Mesodermal cell (in vitro differentiated cells): Measurements from ENCODE around the gene ATP6AP2. TPM values are rescaled to one million over a fixed set of nuclear protein-coding genes. Genes with fewer than 3 reads are reported as not detected.
A peak's percentile ranks its signal among the peaks of the same experiment; 100 is the strongest.

Experiments
- H3K27ac ChIP-seq: 2 replicates; pipeline ENCODE4 v1.7.0; 2013; ENCODE audit warnings: mild to moderate bottlenecking, low read depth, low read length, moderate library complexity; ENCODE audit not compliant: severe bottlenecking
- H3K36me3 ChIP-seq: 2 replicates; pipeline ENCODE4 v1.7.1; 2013; ENCODE audit warnings: mild to moderate bottlenecking, low read length, moderate library complexity; ENCODE audit not compliant: control insufficient read depth, insufficient read depth
- H3K4me1 ChIP-seq: one replicate; pipeline ENCODE4 v1.7.1; 2013; ENCODE audit warnings: mild to moderate bottlenecking, low read length; ENCODE audit not compliant: insufficient read depth, control insufficient read depth, poor library complexity, severe bottlenecking
- H3K4me3 ChIP-seq: 2 replicates; pipeline ENCODE4 v1.7.0; 2013; ENCODE audit warnings: low read length, control low read depth, mild to moderate bottlenecking; ENCODE audit not compliant: insufficient read depth, poor library complexity, severe bottlenecking; ENCODE audit errors: extremely low read depth
- H3K9me3 ChIP-seq: 2 replicates; pipeline ENCODE4 v1.7.1; 2013; ENCODE audit warnings: mild to moderate bottlenecking, low read length, moderate library complexity; ENCODE audit not compliant: control insufficient read depth
- WGBS, 2 experiments: methylation state at CpG; one replicate each; pipeline ENCODE4 v1.1.5; 2013; ENCODE audit warnings: missing lambda C conversion rate in 2 of 2; ENCODE audit not compliant: insufficient coverage in 2 of 2; 5-methylcytosine and 5-hydroxymethylcytosine counted together
- polyA plus RNA-seq, 2 experiments: library from polyadenylated mRNA; stranded (reverse); fragments of 50-300 nt; gene quantifications; one replicate each; pipeline ENCODE4 v1.2.3, GENCODE V29; 2013

Gene ATP6AP2
- polyA plus RNA-seq (2013, experiment 1 of 2): 101 TPM
- 109 TPM for polyA plus RNA-seq (2013, experiment 2 of 2)

DNA sequence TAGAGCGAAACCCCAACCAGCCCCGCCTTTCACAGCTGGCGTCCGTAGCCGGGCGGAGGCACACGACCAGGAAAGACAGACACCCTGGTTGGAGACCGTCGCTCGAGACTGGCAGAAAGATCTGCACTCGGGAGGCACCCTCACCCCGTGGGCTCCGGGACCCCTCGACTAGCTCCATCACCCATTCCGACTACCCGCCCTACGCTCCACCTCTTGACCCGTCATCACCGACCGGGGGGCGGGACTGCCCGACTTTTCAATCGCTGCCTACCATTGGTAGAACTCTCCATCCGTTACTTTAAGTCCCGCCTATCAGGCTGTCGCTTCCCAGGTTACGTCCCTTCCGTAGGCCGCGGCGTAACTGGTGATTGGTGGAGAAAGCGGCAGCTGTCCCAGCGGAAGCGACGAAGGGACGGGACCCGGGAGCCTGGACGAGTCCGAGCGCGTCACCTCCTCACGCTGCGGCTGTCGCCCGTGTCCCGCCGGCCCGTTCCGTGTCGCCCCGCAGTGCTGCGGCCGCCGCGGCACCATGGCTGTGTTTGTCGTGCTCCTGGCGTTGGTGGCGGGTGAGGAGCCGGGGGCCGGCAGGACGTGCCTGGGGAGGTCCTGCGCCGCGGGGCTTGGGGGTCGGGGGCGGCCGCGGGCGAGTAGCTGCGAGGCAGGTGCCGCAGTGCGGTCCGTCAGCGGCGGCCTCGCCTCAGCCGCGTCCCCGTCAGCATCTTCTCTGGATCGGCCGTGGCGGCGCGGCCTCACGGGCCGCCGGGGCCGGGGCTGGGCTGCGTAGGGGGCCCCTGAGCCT, at the start of gene ATP6AP2:
Gene ATP6AP2 (plus strand): TSS at position 434 of the 799 bp plus-strand sequence. CDS start 96 bp downstream, at position 530.
- Histone ChIP-seq H3K4me1 (no peaks in the 10 kb centered on the region), H3K4me3 (peak within 1 kb of the TSS; percentile 60), H3K9me3 (no peaks in the 10 kb centered on the region), H3K27ac (peak within 1 kb of the TSS; percentile 45), H3K36me3 (no peaks in the 10 kb centered on the region)
- WGBS, 2 experiments: 0% methylated on average over 17 to 24 of the region's 89 CpGs

- Histone ChIP-seq H3K4me3 (no peak overlapping the region), H3K4me1 (no peaks in the 10 kb centered on the region), H3K36me3 (no peaks in the 10 kb centered on the region), H3K9me3 (no peaks in the 10 kb centered on the region), H3K27ac (peak overlapping the region; percentile 49)
- 20 to 63% methylated on average over 1 to 4 of the region's 16 CpGs for WGBS, 2 experiments
These were observed 49.5 kb upstream of the ATP6AP2 start for GRCh38 chrX:40531056-40531826.

GRCh38 chrX:40537310-40537709, 43.5 kb upstream of the ATP6AP2 start:
- no peak overlapping the region for H3K4me3 ChIP-seq
- no peaks in the 10 kb centered on the region for H3K36me3 ChIP-seq
- H3K27ac ChIP-seq: no peak overlapping the region
- H3K4me1 ChIP-seq: no peaks in the 10 kb centered on the region
- WGBS, 2 experiments: 75% methylated on average over 4 of the region's 4 CpGs; no CpG with 5 or more reads in 1 of the 2 experiments
- no peaks in the 10 kb centered on the region for H3K9me3 ChIP-seq

GRCh38 chrX:40538406-40538805, 42.4 kb upstream of the ATP6AP2 start:
- no peak overlapping the region for H3K27ac ChIP-seq
- H3K36me3 ChIP-seq: no peaks in the 10 kb centered on the region

DNA sequence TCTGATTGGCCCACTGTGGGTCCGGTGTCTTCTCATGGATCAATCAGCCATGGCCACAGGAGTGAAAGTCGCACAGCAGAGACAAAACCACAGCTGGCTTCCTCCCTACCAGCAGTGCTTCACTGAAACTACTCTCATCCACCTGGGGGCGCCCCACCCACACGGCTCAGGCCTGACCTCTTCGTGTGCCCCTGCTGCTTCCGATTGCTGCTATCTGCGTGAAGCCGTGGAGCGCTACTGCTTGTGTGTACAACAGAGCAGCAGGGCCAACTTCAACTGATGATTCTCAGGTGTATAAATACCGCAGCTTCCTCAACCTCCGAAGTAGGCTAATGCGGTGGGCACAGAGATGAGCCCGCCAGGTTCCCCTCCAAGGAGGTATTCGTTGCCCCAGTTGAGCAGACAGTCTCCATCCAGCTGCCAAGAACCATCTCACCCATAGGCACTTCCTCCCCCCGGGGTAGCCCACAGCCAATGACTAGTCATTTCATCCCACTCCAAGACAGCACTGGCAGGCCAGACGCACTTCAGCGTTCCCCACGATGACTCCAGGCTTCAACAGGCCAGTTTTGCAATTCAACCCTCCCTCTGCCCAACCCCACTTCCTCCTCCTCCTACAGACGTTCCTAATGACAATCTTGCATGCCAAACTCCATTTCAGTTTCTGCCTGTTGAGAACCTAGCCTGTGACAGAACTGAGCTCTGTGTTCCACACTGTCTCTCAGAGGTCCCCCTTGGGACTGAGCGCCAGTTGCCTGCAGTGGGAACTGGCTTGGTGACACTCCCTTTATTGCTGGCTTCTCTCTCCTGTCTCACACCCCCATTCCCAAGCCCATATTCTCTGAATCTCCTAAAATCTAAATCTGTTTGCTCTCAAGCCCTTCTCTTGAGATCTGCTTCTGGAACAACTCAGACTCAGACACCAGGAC, 41.3 kb upstream of the ATP6AP2 start:
- no peak overlapping the region for H3K4me3 ChIP-seq
- 58 to 87% methylated on average over 6 to 7 of the region's 20 CpGs for WGBS, 2 experiments
- H3K4me1 ChIP-seq: peaks cover 5% of the 10 kb centered on the region
- H3K36me3 ChIP-seq: no peaks in the 10 kb centered on the region
- no peaks in the 10 kb centered on the region for H3K9me3 ChIP-seq
- peak overlapping the region; percentile 23 for H3K27ac ChIP-seq

More at GRCh38 chrX:40538406-40538805, 42.4 kb upstream of the ATP6AP2 start:
- H3K4me3 ChIP-seq: no peak overlapping the region
- 97 to 100% methylated on average over 1 to 3 of the region's 5 CpGs for WGBS, 2 experiments
- no peaks in the 10 kb centered on the region for H3K9me3 ChIP-seq
- no peaks in the 10 kb centered on the region for H3K4me1 ChIP-seq

DNA sequence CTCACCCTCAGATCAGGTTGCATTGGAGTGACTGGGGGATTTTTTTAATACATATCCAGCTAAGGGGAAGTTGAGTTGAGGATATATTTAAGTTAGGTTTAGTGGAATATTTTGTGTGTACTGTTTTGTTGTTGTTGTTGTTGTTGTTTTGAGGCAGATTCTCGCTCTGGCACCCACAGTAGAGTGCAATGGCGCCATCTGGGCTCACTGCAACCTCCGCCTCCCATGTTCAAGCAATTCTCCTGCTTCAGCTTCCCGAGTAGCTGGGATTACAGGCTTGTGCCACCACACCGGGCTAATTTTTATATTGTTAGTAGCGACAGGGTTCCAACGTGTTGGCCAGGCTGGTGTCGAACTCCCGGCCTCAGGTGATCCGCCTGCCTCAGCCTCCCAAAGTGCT, 38.6 kb upstream of the ATP6AP2 start:
- no peak overlapping the region for H3K4me3 ChIP-seq
- H3K9me3 ChIP-seq: no peaks in the 10 kb centered on the region
- H3K27ac ChIP-seq: no peak overlapping the region
- WGBS, 2 experiments: 65 to 72% methylated on average over 8 to 9 of the region's 10 CpGs
- no peaks in the 10 kb centered on the region for H3K36me3 ChIP-seq
- H3K4me1 ChIP-seq: peaks cover 5% of the 10 kb centered on the region

- no peaks in the 10 kb centered on the region for H3K9me3 ChIP-seq
- H3K4me1 ChIP-seq: peaks cover 5% of the 10 kb centered on the region
- no CpG with 5 or more reads among the region's 4 CpGs for WGBS, 2 experiments
- H3K27ac ChIP-seq: no peak overlapping the region
- no peaks in the 10 kb centered on the region for H3K36me3 ChIP-seq
- no peak overlapping the region for H3K4me3 ChIP-seq
These were observed 37.8 kb upstream of the ATP6AP2 start for GRCh38 chrX:40542972-40543371.

- Histone ChIP-seq H3K4me1 (peaks cover 5% of the 10 kb centered on the region), H3K9me3 (no peaks in the 10 kb centered on the region), H3K36me3 (no peaks in the 10 kb centered on the region), H3K27ac (peak overlapping the region; percentile 59), H3K4me3 (no peak overlapping the region)
- 0 to 10% methylated on average over 2 of the region's 8 CpGs for WGBS, 2 experiments
These were observed 37.0 kb upstream of the ATP6AP2 start for GRCh38 chrX:40543661-40544328.

- H3K36me3 ChIP-seq: no peaks in the 10 kb centered on the region
- H3K4me3 ChIP-seq: no peak overlapping the region
- H3K9me3 ChIP-seq: no peaks in the 10 kb centered on the region
- peaks cover 5% of the 10 kb centered on the region for H3K4me1 ChIP-seq
- 87 to 90% methylated on average over 9 of the region's 13 CpGs for WGBS, 2 experiments
- H3K27ac ChIP-seq: peak overlapping the region; percentile 59
These were observed 36.2 kb upstream of the ATP6AP2 start for GRCh38 chrX:40544343-40545266.
